Endodermal cell (in vitro differentiated cells): ENCODE results near the gene DCAF10. TPM values are rescaled to one million over a fixed set of nuclear protein-coding genes. Genes with fewer than 3 reads are reported as not detected.

Experiments used
- DNase-seq: peaks from one replicate; pipeline ENCODE4 v3.0.0-alpha.2; 2017
- H3K27ac ChIP-seq: 2 replicates; pipeline ENCODE4 v1.5.1; 2013; ENCODE audit warnings: mild to moderate bottlenecking, low read depth, low read length, moderate library complexity
- H3K27me3 ChIP-seq: 2 replicates; pipeline ENCODE4 v1.6.1; 2013; ENCODE audit warnings: mild to moderate bottlenecking, low read length, moderate library complexity; ENCODE audit not compliant: insufficient read depth, control insufficient read depth, poor library complexity, severe bottlenecking
- H3K36me3 ChIP-seq: 2 replicates; pipeline ENCODE4 v1.7.0; 2013; ENCODE audit warnings: mild to moderate bottlenecking, low read length, moderate library complexity; ENCODE audit not compliant: control insufficient read depth, insufficient read depth
- H3K4me1 ChIP-seq: one replicate; pipeline ENCODE4 v1.7.0; 2013; ENCODE audit warnings: low read length; ENCODE audit not compliant: control insufficient read depth, insufficient read depth
- H3K4me3 ChIP-seq: 2 replicates; pipeline ENCODE4 v1.5.1; 2013; ENCODE audit warnings: mild to moderate bottlenecking, low read length, moderate library complexity
- H3K9ac ChIP-seq: 2 replicates; pipeline ENCODE4 v1.6.1; 2013; ENCODE audit warnings: mild to moderate bottlenecking, low read length, moderate library complexity; ENCODE audit not compliant: poor library complexity, severe bottlenecking; ENCODE audit errors: extremely low read depth
- H3K9me3 ChIP-seq: 2 replicates; pipeline ENCODE4 v1.6.1; 2013; ENCODE audit warnings: mild to moderate bottlenecking, low read length, moderate library complexity; ENCODE audit not compliant: control insufficient read depth
- H3K27ac Mint-ChIP-seq: 2 replicates; pipeline ENCODE4 v1.8.0; 2020; ENCODE audit warnings: mixed read lengths
- H3K27me3 Mint-ChIP-seq: 2 replicates; pipeline ENCODE4 v1.8.0; 2021; ENCODE audit warnings: mild to moderate bottlenecking, mixed read lengths; ENCODE audit not compliant: insufficient read depth
- H3K36me3 Mint-ChIP-seq: 2 replicates; pipeline ENCODE4 v1.8.0; 2020; ENCODE audit warnings: low read depth, mixed read lengths
- H3K4me1 Mint-ChIP-seq: 2 replicates; pipeline ENCODE4 v1.8.0; 2020; ENCODE audit warnings: mixed read lengths
- H3K4me3 Mint-ChIP-seq: 2 replicates; pipeline ENCODE4 v1.8.0; 2020; ENCODE audit warnings: mild to moderate bottlenecking, moderate library complexity, mixed read lengths
- H3K9me3 Mint-ChIP-seq: 2 replicates; pipeline ENCODE4 v1.8.0; 2020; ENCODE audit warnings: mild to moderate bottlenecking, mixed read lengths
- CTCF ChIP-seq: fragments of 200-600 bp; sonication (generic); conservative IDR thresholded peaks from 2 replicates; pipeline ENCODE4 v1.5.0; 2021; ENCODE audit warnings: antibody characterized with exemption, mild to moderate bottlenecking
- WGBS, 2 experiments: methylation state at CpG; one replicate each; pipeline versions ENCODE4 v1.1.5 to v1.1.7; 2013; ENCODE audit warnings: missing lambda C conversion rate in 2 of 2, mixed read lengths in 1 of 2; ENCODE audit not compliant: insufficient coverage in 1 of 2, insufficient read length in 1 of 2; 5-methylcytosine and 5-hydroxymethylcytosine counted together
- total RNA-seq, 2 donors: library from RNA; stranded (reverse); fragmentation: NEBNext Ultra II Directional in 1 of 2; extraction: Animal tissue kit (Norgen Biotek cat#: 25700) in 1 of 2; gene quantifications; 2 replicates in 1 of 2; 3 replicates in 1 of 2; pipeline ENCODE4 v1.2.1, GENCODE V29; 2021

The DCAF10 gene
- total RNA-seq, 2 donors from 2014 or later: 24.0 to 26.3 TPM

- Histone ChIP-seq H3K9ac (no peak overlapping the region), H3K36me3 (peaks cover 26% of the 10 kb centered on the region), H3K4me3 (no peak overlapping the region), H3K27me3 (no peaks in the 10 kb centered on the region), H3K27ac (no peak overlapping the region), H3K9me3 (no peaks in the 10 kb centered on the region), H3K4me1 (no peaks in the 10 kb centered on the region)
- Mint-ChIP-seq H3K27me3 (no peaks in the 10 kb centered on the region), H3K9me3 (peaks cover 7% of the 10 kb centered on the region), H3K27ac (no peak overlapping the region), H3K36me3 (peaks cover 53% of the 10 kb centered on the region), H3K4me3 (no peak overlapping the region), H3K4me1 (no peaks in the 10 kb centered on the region)
- 84 to 85% methylated on average over 5 of the region's 5 CpGs for WGBS, 2 experiments
- no peak for TF ChIP-seq CTCF
- DNase-seq: no peak
Measured at GRCh38 chr9:37769306-37769705, 31.3 kb upstream of the DCAF10 start.

GRCh38 chr9:37769995-37770394 is 30.6 kb upstream of the DCAF10 start:
- WGBS, 2 experiments: 94 to 95% methylated on average over 2 to 3 of the region's 3 CpGs
- H3K36me3 Mint-ChIP-seq: peaks cover 49% of the 10 kb centered on the region
- no peak overlapping the region for H3K27ac Mint-ChIP-seq
- H3K27me3 Mint-ChIP-seq: no peaks in the 10 kb centered on the region
- Histone ChIP-seq H3K27me3 (no peaks in the 10 kb centered on the region), H3K4me1 (no peaks in the 10 kb centered on the region), H3K9ac (no peak overlapping the region), H3K4me3 (no peak overlapping the region), H3K36me3 (peaks cover 28% of the 10 kb centered on the region), H3K27ac (no peak overlapping the region), H3K9me3 (no peaks in the 10 kb centered on the region)
- no peak overlapping the region for H3K4me3 Mint-ChIP-seq
- peaks cover 5% of the 10 kb centered on the region for H3K9me3 Mint-ChIP-seq
- H3K4me1 Mint-ChIP-seq: no peaks in the 10 kb centered on the region
- no peak for TF ChIP-seq CTCF
- DNase-seq: no peak

- no peak overlapping the region for H3K4me3 Mint-ChIP-seq
- Histone ChIP-seq H3K27me3 (no peaks in the 10 kb centered on the region), H3K9ac (no peak overlapping the region), H3K9me3 (no peaks in the 10 kb centered on the region), H3K4me3 (no peak overlapping the region), H3K27ac (no peak overlapping the region), H3K36me3 (peaks cover 67% of the 10 kb centered on the region), H3K4me1 (no peaks in the 10 kb centered on the region)
- TF ChIP-seq CTCF: no peak
- H3K27me3 Mint-ChIP-seq: no peaks in the 10 kb centered on the region
- no peak overlapping the region for H3K27ac Mint-ChIP-seq
- no peaks in the 10 kb centered on the region for H3K4me1 Mint-ChIP-seq
- H3K9me3 Mint-ChIP-seq: no peaks in the 10 kb centered on the region
- whole genome bisulfite sequencing, 2 experiments: 94 to 100% methylated on average over 1 of the region's 1 CpG
- peaks cover 60% of the 10 kb centered on the region for H3K36me3 Mint-ChIP-seq
- no peak for DNase-seq
Measured at GRCh38 chr9:37775216-37775919, 25.2 kb upstream of the DCAF10 start.
